ENCODE results near the gene LAMA3.

The LAMA3 gene

DNA sequence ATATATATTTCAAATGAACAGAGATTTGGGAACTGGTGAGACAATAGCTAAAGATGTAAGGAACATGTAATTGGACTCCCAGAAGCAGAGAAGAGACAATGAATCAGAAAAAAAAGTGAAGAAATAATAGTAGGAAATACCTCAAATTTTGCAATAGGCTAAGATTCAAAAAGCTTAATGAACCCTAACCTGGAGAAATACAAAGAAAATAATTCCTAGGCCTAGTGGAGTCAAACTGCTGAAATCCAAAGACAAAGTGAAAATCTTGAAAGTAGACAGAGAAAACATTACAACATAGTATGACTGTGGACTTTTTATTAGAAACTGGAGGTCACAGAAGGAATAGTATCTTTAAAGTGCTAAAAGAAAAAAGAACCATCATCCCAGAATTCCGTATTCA, 76.7 kb downstream of the LAMA3 start:
- Histone ChIP-seq H3K4me3 (ENCODE audit: low read length in 2 of 2) (no peak overlapping the region), H2BK12ac (ENCODE audit: low read length) (no peak overlapping the region), H3K27ac (replicated peaks; ENCODE audit: low read length) (no peak overlapping the region), H3K4me2 (ENCODE audit: insufficient read depth, low read length, poor library complexity, severe bottlenecking) (no peak overlapping the region), H3K36me3 (replicated peaks in 1 of 2; ENCODE audit: control insufficient read depth in 2 of 2, insufficient read depth in 2 of 2, low read length in 2 of 2) (no peaks in the 10 kb centered on the region), H3K14ac (ENCODE audit: low read length) (no peak overlapping the region), H3K27me3 (ENCODE audit: control insufficient read depth in 3 of 3, insufficient read depth in 3 of 3, low read depth in 1 of 3, low read length in 3 of 3) (no peaks in the 10 kb centered on the region), H3K9me3 (replicated peaks in 1 of 2; ENCODE audit: control insufficient read depth in 2 of 2, insufficient read depth in 1 of 2, low read depth in 1 of 2, low read length in 2 of 2) (no peaks in the 10 kb centered on the region), H2BK120ac (ENCODE audit: low read depth, low read length) (no peak overlapping the region), H3K18ac (ENCODE audit: low read length) (no peak overlapping the region), H3K4me1 (ENCODE audit: control insufficient read depth in 2 of 2, insufficient read depth in 1 of 2, low read depth in 1 of 2, low read length in 2 of 2) (no peaks in the 10 kb centered on the region), H3K23ac (ENCODE audit: low read depth, low read length, poor library complexity) (no peak overlapping the region), H2AFZ (ENCODE audit: low read length) (no peak overlapping the region), H4K8ac (ENCODE audit: low read depth, low read length) (no peak overlapping the region), H2BK15ac (ENCODE audit: low read length) (no peak overlapping the region), H4K91ac (ENCODE audit: low read depth, low read length, poor library complexity) (no peak overlapping the region), H3K79me1 (ENCODE audit: low read depth, low read length) (no peaks in the 10 kb centered on the region), H3K9ac (ENCODE audit: low read depth, low read length, poor library complexity) (no peak overlapping the region), H2BK5ac (ENCODE audit: low read length) (no peak overlapping the region), H3K4ac (ENCODE audit: low read length) (no peak overlapping the region), H2AK5ac (ENCODE audit: low read depth, low read length) (no peak overlapping the region)
- DNase-seq (ENCODE audit: low spot score) = no peak
- no CpG with 5 or more reads among the region's 1 CpG for WGBS, 2 donors (ENCODE audit: extremely low coverage in 2 of 2, insufficient read length in 2 of 2, insufficient replicate concordance in 1 of 2)

GRCh38 chr18:23772327-23773024, 83.2 kb downstream of the LAMA3 start:
- H3K9me3 ChIP-seq (replicated peaks in 1 of 2; ENCODE audit: control insufficient read depth in 2 of 2, insufficient read depth in 1 of 2, low read depth in 1 of 2, low read length in 2 of 2) = no peaks in the 10 kb centered on the region
- no peak overlapping the region for H2BK120ac ChIP-seq (ENCODE audit: low read depth, low read length)
- H2AK5ac ChIP-seq (ENCODE audit: low read depth, low read length) = no peak overlapping the region
- no peak overlapping the region for H4K91ac ChIP-seq (ENCODE audit: low read depth, low read length, poor library complexity)
- peaks cover 0 to 4% of the 10 kb centered on the region in 2 donors for H3K4me1 ChIP-seq (ENCODE audit: control insufficient read depth in 2 of 2, insufficient read depth in 1 of 2, low read depth in 1 of 2, low read length in 2 of 2)
- no peaks in the 10 kb centered on the region for H3K79me1 ChIP-seq (ENCODE audit: low read depth, low read length)
- H3K4ac ChIP-seq (ENCODE audit: low read length) = no peak overlapping the region
- DNase-seq (ENCODE audit: low spot score) = no peak
- H2BK5ac ChIP-seq (ENCODE audit: low read length) = no peak overlapping the region
- no peak overlapping the region for H3K4me2 ChIP-seq (ENCODE audit: insufficient read depth, low read length, poor library complexity, severe bottlenecking)
- H3K4me3 ChIP-seq (ENCODE audit: low read length in 2 of 2) = no peak overlapping the region
- no peak overlapping the region for H2BK12ac ChIP-seq (ENCODE audit: low read length)
- H3K27me3 ChIP-seq (ENCODE audit: control insufficient read depth in 3 of 3, insufficient read depth in 3 of 3, low read depth in 1 of 3, low read length in 3 of 3) = no peaks in the 10 kb centered on the region
- no peak overlapping the region for H3K18ac ChIP-seq (ENCODE audit: low read length)
- H3K9ac ChIP-seq (ENCODE audit: low read depth, low read length, poor library complexity) = no peak overlapping the region
- no peak overlapping the region for H3K14ac ChIP-seq (ENCODE audit: low read length)
- H4K8ac ChIP-seq (ENCODE audit: low read depth, low read length) = no peak overlapping the region
- no peak overlapping the region for H3K27ac ChIP-seq (replicated peaks; ENCODE audit: low read length)
- no CpG with 5 or more reads among the region's 4 CpGs for WGBS, 2 donors (ENCODE audit: extremely low coverage in 2 of 2, insufficient read length in 2 of 2, insufficient replicate concordance in 1 of 2)
- no peak overlapping the region for H2AFZ ChIP-seq (ENCODE audit: low read length)
- no peaks in the 10 kb centered on the region for H3K36me3 ChIP-seq (replicated peaks in 1 of 2; ENCODE audit: control insufficient read depth in 2 of 2, insufficient read depth in 2 of 2, low read length in 2 of 2)
- H3K23ac ChIP-seq (ENCODE audit: low read depth, low read length, poor library complexity) = no peak overlapping the region
- no peak overlapping the region for H2BK15ac ChIP-seq (ENCODE audit: low read length)

GRCh38 chr18:23776306-23776705, 87.1 kb downstream of the LAMA3 start:
- Histone ChIP-seq H3K14ac (ENCODE audit: low read length) (no peak overlapping the region), H2BK15ac (ENCODE audit: low read length) (no peak overlapping the region), H2AK5ac (ENCODE audit: low read depth, low read length) (no peak overlapping the region), H2BK12ac (ENCODE audit: low read length) (no peak overlapping the region), H3K79me1 (ENCODE audit: low read depth, low read length) (no peaks in the 10 kb centered on the region), H3K27ac (replicated peaks; ENCODE audit: low read length) (no peak overlapping the region), H3K4me1 (ENCODE audit: control insufficient read depth in 2 of 2, insufficient read depth in 1 of 2, low read depth in 1 of 2, low read length in 2 of 2) (peaks cover 0 to 7% of the 10 kb centered on the region in 2 donors), H3K27me3 (ENCODE audit: control insufficient read depth in 3 of 3, insufficient read depth in 3 of 3, low read depth in 1 of 3, low read length in 3 of 3) (peaks cover 0 to 2% (median 0%) of the 10 kb centered on the region in 3 experiments), H3K4me3 (ENCODE audit: low read length in 2 of 2) (no peak overlapping the region), H3K4ac (ENCODE audit: low read length) (no peak overlapping the region), H3K23ac (ENCODE audit: low read depth, low read length, poor library complexity) (no peak overlapping the region), H2BK5ac (ENCODE audit: low read length) (no peak overlapping the region), H3K9ac (ENCODE audit: low read depth, low read length, poor library complexity) (no peak overlapping the region), H2BK120ac (ENCODE audit: low read depth, low read length) (no peak overlapping the region), H3K18ac (ENCODE audit: low read length) (no peak overlapping the region), H3K4me2 (ENCODE audit: insufficient read depth, low read length, poor library complexity, severe bottlenecking) (no peak overlapping the region), H3K9me3 (replicated peaks in 1 of 2; ENCODE audit: control insufficient read depth in 2 of 2, insufficient read depth in 1 of 2, low read depth in 1 of 2, low read length in 2 of 2) (no peaks in the 10 kb centered on the region), H4K8ac (ENCODE audit: low read depth, low read length) (no peak overlapping the region), H2AFZ (ENCODE audit: low read length) (no peak overlapping the region), H3K36me3 (replicated peaks in 1 of 2; ENCODE audit: control insufficient read depth in 2 of 2, insufficient read depth in 2 of 2, low read length in 2 of 2) (no peaks in the 10 kb centered on the region), H4K91ac (ENCODE audit: low read depth, low read length, poor library complexity) (no peak overlapping the region)
- no peak for DNase-seq (ENCODE audit: low spot score)
- WGBS, 2 donors (ENCODE audit: extremely low coverage in 2 of 2, insufficient read length in 2 of 2, insufficient replicate concordance in 1 of 2) = no CpG with 5 or more reads among the region's 3 CpGs

GRCh38 chr18:23778828-23779227, 89.6 kb downstream of the LAMA3 start:
- Histone ChIP-seq H4K91ac (ENCODE audit: low read depth, low read length, poor library complexity) (no peak overlapping the region), H3K27me3 (ENCODE audit: control insufficient read depth in 3 of 3, insufficient read depth in 3 of 3, low read depth in 1 of 3, low read length in 3 of 3) (peaks cover 0 to 2% (median 0%) of the 10 kb centered on the region in 3 experiments), H2BK5ac (ENCODE audit: low read length) (no peak overlapping the region), H3K4me1 (ENCODE audit: control insufficient read depth in 2 of 2, insufficient read depth in 1 of 2, low read depth in 1 of 2, low read length in 2 of 2) (peaks cover 0 to 7% of the 10 kb centered on the region in 2 donors), H3K23ac (ENCODE audit: low read depth, low read length, poor library complexity) (no peak overlapping the region), H3K14ac (ENCODE audit: low read length) (no peak overlapping the region), H3K27ac (replicated peaks; ENCODE audit: low read length) (no peak overlapping the region), H3K4me3 (ENCODE audit: low read length in 2 of 2) (no peak overlapping the region), H3K36me3 (replicated peaks in 1 of 2; ENCODE audit: control insufficient read depth in 2 of 2, insufficient read depth in 2 of 2, low read length in 2 of 2) (no peaks in the 10 kb centered on the region), H2BK12ac (ENCODE audit: low read length) (no peak overlapping the region), H2AFZ (ENCODE audit: low read length) (no peak overlapping the region), H3K4ac (ENCODE audit: low read length) (no peak overlapping the region), H3K4me2 (ENCODE audit: insufficient read depth, low read length, poor library complexity, severe bottlenecking) (no peak overlapping the region), H3K9ac (ENCODE audit: low read depth, low read length, poor library complexity) (no peak overlapping the region), H4K8ac (ENCODE audit: low read depth, low read length) (no peak overlapping the region), H2BK15ac (ENCODE audit: low read length) (no peak overlapping the region), H3K79me1 (ENCODE audit: low read depth, low read length) (no peaks in the 10 kb centered on the region), H2BK120ac (ENCODE audit: low read depth, low read length) (no peak overlapping the region), H2AK5ac (ENCODE audit: low read depth, low read length) (no peak overlapping the region), H3K18ac (ENCODE audit: low read length) (no peak overlapping the region), H3K9me3 (replicated peaks in 1 of 2; ENCODE audit: control insufficient read depth in 2 of 2, insufficient read depth in 1 of 2, low read depth in 1 of 2, low read length in 2 of 2) (no peaks in the 10 kb centered on the region)
- no CpG with 5 or more reads among the region's 2 CpGs for WGBS, 2 donors (ENCODE audit: extremely low coverage in 2 of 2, insufficient read length in 2 of 2, insufficient replicate concordance in 1 of 2)
- no peak for DNase-seq (ENCODE audit: low spot score)

Measured in neuronal stem cell (in vitro differentiated cells).